HepG2 (cell line): ENCODE measurements around the gene IRF2. TPM values are rescaled to one million over a fixed set of nuclear protein-coding genes. Genes with fewer than 3 reads are reported as not detected.
A peak's percentile ranks its signal among the peaks of the same experiment; 100 is the strongest.

Experiments
- HMG20A ChIP-seq: IDR thresholded peaks from 2 replicates; pipeline ENCODE4 v1.6.1; 2016; ENCODE audit warnings: borderline replicate concordance
- KDM6A ChIP-seq: IDR thresholded peaks from 2 replicates; pipeline ENCODE4 v1.6.1; 2016; ENCODE audit warnings: low read depth
- KMT2A ChIP-seq: sonication (generic); formaldehyde crosslinking; IDR thresholded peaks from 2 replicates; pipeline ENCODE4 v1.4.0; 2020; ENCODE audit warnings: missing genetic modification reagents
- MED8 ChIP-seq: sonication (generic); formaldehyde crosslinking; IDR thresholded peaks from 2 replicates; pipeline ENCODE4 v1.8.1; 2023; ENCODE audit warnings: mild to moderate bottlenecking, missing genetic modification reagents; ENCODE audit not compliant: insufficient replicate concordance
- NCOR1 ChIP-seq: fragments of 200-600 bp; sonication (generic); IDR thresholded peaks from 2 replicates; pipeline ENCODE4 v1.7.0; 2017; ENCODE audit warnings: antibody characterized with exemption, low read length, borderline replicate concordance
- RARG ChIP-seq: sonication (generic); formaldehyde crosslinking; IDR thresholded peaks from 2 replicates; pipeline ENCODE4 v1.4.0; 2020; ENCODE audit warnings: low read depth, mild to moderate bottlenecking, missing genetic modification reagents
- TOPORS ChIP-seq: sonication (generic); formaldehyde crosslinking; IDR thresholded peaks from 2 replicates; pipeline ENCODE4 v1.8.0; 2023; ENCODE audit warnings: mild to moderate bottlenecking, missing genetic modification reagents
- polyA plus RNA-seq, 8 experiments: library from polyadenylated mRNA; depleted of rRNA in 3 of 8; stranded (reverse) in 7 of 8; unstranded in 1 of 8; fragments of >200 nt; fragmentation: Illumina TruSeq in 4 of 8; extraction: Trizol in 4 of 8; gene quantifications; 2 replicates each; pipeline versions ENCODE4 v1.2.1 to v1.2.3, GENCODE V29; 2011 to 2016; ENCODE audit warnings: low read depth in 4 of 8, missing spikeins in 1 of 8, mixed read lengths in 1 of 8; ENCODE audit not compliant: insufficient read depth in 1 of 8
- total RNA-seq, 5 experiments: library from RNA; depleted of rRNA; stranded (reverse); fragments of >200 nt; fragmentation: Illumina TruSeq; extraction: Trizol; gene quantifications; 2 replicates each; pipeline ENCODE4 v1.2.3, GENCODE V29; 2016; ENCODE audit warnings: low read depth in 1 of 5
- TF ChIP-seq, protein P1 (sequence below): sonication (generic); formaldehyde crosslinking; IDR thresholded peaks from 2 replicates; pipeline ENCODE4 v1.4.0; 2020; ENCODE audit warnings: missing genetic modification reagents
- TF ChIP-seq, protein P2 (sequence below): sonication (generic); formaldehyde crosslinking; IDR thresholded peaks from 2 replicates; pipeline ENCODE4 v1.5.0; 2020; ENCODE audit warnings: mild to moderate bottlenecking, low read depth, missing genetic modification reagents, borderline replicate concordance
- TF ChIP-seq, protein P3 (sequence below): sonication (generic); formaldehyde crosslinking; IDR thresholded peaks from 2 replicates; pipeline ENCODE4 v1.4.0; 2020; ENCODE audit warnings: missing genetic modification reagents, mild to moderate bottlenecking, borderline replicate concordance
- TF ChIP-seq, protein P4 (sequence below): sonication (generic); formaldehyde crosslinking; IDR thresholded peaks from one replicate; pipeline ENCODE4 v1.5.1; 2020; ENCODE audit warnings: mild to moderate bottlenecking, missing genetic modification reagents; ENCODE audit errors: not compliant biosample characterization

Gene IRF2
- total and polyA plus RNA-seq, 2 of the 13 experiments (the other 11 are each of a cell fraction or from before 2014, with no cell fraction given), result 15.5 to 28.8 TPM

DNA sequence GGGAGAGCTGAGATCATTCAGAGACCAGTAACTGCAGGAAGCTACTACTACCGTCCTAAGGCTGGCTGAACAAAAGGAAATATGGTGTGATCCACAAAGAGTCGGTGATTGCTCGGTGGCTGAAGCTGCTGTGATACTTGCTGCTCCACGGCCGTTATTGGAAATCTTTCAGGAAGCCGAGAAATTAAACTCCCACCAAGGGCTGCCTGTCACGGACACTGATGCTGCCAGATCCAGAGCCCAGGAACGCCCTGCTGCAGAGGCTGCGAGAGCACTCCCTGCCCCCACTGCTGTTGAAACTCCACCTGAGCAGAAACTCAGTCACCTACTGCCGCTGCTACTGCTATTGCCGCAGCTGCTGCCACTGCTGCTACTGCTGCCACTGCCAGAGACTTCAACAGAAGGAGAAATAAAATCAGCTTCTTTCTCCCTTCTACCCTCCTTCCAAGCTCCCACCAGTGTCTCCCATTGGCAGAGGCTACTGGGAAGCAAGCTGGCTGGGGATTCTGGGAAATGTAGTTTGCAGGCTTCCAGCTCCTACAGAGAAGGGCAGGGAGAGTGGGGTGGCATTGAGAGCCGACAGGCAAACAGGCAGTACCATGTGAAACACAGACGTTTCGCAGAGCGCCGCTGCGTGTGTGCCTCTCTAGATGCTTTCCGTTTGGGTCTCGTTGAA lies 130.7 kb downstream of the IRF2 start (continued):
- TF ChIP-seq, protein P1, sequence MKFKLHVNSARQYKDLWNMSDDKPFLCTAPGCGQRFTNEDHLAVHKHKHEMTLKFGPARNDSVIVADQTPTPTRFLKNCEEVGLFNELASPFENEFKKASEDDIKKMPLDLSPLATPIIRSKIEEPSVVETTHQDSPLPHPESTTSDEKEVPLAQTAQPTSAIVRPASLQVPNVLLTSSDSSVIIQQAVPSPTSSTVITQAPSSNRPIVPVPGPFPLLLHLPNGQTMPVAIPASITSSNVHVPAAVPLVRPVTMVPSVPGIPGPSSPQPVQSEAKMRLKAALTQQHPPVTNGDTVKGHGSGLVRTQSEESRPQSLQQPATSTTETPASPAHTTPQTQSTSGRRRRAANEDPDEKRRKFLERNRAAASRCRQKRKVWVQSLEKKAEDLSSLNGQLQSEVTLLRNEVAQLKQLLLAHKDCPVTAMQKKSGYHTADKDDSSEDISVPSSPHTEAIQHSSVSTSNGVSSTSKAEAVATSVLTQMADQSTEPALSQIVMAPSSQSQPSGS (CRISPR knock-in tag), result no peak; the same call in 1 of the 2 replicates
- TF ChIP-seq, protein P2, sequence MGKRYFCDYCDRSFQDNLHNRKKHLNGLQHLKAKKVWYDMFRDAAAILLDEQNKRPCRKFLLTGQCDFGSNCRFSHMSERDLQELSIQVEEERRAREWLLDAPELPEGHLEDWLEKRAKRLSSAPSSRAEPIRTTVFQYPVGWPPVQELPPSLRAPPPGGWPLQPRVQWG (CRISPR knock-in tag), result no peak
- TF ChIP-seq RARG (CRISPR knock-in tag) (no peak), HMG20A (CRISPR knock-in tag) (no peak; the same call in 1 of the 2 replicates), TOPORS (CRISPR knock-in tag) (no peak; the same call in 1 of the 2 replicates), MED8 (CRISPR knock-in tag) (no peak), KDM6A (no peak), KMT2A (CRISPR knock-in tag) (0 out of 2 replicates have a peak, but pooled peaks have one; percentile 48), NCOR1 (no peak)
- TF ChIP-seq, protein P3, sequence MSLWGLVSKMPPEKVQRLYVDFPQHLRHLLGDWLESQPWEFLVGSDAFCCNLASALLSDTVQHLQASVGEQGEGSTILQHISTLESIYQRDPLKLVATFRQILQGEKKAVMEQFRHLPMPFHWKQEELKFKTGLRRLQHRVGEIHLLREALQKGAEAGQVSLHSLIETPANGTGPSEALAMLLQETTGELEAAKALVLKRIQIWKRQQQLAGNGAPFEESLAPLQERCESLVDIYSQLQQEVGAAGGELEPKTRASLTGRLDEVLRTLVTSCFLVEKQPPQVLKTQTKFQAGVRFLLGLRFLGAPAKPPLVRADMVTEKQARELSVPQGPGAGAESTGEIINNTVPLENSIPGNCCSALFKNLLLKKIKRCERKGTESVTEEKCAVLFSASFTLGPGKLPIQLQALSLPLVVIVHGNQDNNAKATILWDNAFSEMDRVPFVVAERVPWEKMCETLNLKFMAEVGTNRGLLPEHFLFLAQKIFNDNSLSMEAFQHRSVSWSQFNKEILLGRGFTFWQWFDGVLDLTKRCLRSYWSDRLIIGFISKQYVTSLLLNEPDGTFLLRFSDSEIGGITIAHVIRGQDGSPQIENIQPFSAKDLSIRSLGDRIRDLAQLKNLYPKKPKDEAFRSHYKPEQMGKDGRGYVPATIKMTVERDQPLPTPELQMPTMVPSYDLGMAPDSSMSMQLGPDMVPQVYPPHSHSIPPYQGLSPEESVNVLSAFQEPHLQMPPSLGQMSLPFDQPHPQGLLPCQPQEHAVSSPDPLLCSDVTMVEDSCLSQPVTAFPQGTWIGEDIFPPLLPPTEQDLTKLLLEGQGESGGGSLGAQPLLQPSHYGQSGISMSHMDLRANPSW (CRISPR knock-in tag), result no peak
- TF ChIP-seq, protein P4, sequence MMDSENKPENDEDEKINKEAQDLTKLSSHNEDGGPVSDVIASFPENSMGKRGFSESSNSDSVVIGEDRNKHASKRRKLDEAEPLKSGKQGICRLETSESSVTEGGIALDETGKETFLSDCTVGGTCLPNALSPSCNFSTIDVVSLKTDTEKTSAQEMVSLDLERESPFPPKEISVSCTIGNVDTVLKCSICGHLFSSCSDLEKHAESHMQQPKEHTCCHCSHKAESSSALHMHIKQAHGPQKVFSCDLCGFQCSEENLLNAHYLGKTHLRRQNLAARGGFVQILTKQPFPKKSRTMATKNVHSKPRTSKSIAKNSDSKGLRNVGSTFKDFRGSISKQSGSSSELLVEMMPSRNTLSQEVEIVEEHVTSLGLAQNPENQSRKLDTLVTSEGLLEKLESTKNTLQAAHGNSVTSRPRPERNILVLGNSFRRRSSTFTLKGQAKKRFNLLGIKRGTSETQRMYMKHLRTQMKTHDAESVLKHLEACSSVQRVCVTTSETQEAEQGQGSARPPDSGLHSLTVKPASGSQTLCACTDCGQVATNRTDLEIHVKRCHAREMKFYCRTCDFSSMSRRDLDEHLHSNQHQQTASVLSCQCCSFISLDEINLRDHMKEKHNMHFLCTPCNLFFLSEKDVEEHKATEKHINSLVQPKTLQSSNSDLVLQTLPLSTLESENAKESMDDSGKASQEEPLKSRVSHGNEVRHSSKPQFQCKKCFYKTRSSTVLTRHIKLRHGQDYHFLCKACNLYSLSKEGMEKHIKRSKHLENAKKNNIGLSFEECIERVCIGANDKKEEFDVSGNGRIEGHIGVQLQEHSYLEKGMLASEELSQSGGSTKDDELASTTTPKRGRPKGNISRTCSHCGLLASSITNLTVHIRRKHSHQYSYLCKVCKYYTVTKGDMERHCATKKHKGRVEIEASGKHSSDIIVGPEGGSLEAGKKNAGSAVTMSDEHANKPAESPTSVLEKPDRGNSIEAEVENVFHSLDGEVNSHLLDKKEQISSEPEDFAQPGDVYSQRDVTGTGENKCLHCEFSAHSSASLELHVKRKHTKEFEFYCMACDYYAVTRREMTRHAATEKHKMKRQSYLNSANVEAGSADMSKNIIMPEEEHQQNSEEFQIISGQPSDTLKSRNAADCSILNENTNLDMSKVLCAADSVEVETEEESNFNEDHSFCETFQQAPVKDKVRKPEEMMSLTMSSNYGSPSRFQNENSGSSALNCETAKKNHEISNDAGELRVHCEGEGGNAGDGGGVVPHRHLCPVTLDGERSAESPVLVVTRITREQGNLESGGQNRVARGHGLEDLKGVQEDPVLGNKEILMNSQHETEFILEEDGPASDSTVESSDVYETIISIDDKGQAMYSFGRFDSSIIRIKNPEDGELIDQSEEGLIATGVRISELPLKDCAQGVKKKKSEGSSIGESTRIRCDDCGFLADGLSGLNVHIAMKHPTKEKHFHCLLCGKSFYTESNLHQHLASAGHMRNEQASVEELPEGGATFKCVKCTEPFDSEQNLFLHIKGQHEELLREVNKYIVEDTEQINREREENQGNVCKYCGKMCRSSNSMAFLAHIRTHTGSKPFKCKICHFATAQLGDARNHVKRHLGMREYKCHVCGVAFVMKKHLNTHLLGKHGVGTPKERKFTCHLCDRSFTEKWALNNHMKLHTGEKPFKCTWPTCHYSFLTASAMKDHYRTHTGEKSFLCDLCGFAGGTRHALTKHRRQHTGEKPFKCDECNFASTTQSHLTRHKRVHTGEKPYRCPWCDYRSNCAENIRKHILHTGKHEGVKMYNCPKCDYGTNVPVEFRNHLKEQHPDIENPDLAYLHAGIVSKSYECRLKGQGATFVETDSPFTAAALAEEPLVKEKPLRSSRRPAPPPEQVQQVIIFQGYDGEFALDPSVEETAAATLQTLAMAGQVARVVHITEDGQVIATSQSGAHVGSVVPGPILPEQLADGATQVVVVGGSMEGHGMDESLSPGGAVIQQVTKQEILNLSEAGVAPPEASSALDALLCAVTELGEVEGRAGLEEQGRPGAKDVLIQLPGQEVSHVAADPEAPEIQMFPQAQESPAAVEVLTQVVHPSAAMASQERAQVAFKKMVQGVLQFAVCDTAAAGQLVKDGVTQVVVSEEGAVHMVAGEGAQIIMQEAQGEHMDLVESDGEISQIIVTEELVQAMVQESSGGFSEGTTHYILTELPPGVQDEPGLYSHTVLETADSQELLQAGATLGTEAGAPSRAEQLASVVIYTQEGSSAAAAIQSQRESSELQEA (CRISPR knock-in tag), result no peak
